SK-MEL-5 (cell line): ENCODE data around the gene VIPR2. TPM values are rescaled to one million over a fixed set of nuclear protein-coding genes. Genes with fewer than 3 reads are reported as not detected.
"Not testable (repeated sequence)": the region's sequence is repeated elsewhere in the genome, so short reads cannot be mapped to it uniquely, and the experiment has no call there.

Source experiments
- DNase-seq: peaks from one replicate; pipeline ENCODE4 v3.0.0-alpha.2; 2016; ENCODE audit warnings: low read depth, low spot score
- in situ Hi-C: cut with HindIII; loops from 2 replicates; pipeline ENCODE4 v1.10.0; 2016; ENCODE audit warnings: low sequenced_read_pairs, high pct_unique_total_duplicates, low pct_unique_long_range_greater_than_20kb
- total RNA-seq: library from RNA; depleted of rRNA; stranded (reverse); fragments of >200 nt; shearing (Covaris generic); gene quantifications from 2 replicates; pipeline ENCODE4 v1.2.3, GENCODE V29; 2014

Gene VIPR2
- total RNA-seq, 1 experiment from 2014 or later: not detected

- no peak for DNase-seq
- in situ Hi-C loops: no loop called here
Measured at GRCh38 chr7:159091480-159092475, 52.9 kb downstream of the VIPR2 start.

- in situ Hi-C loops: no loop called here
- no peak for DNase-seq
Measured at GRCh38 chr7:159091041-159091440, 53.6 kb downstream of the VIPR2 start.

- DNase-seq: no peak
- in situ Hi-C loops: no loop called here
Measured at GRCh38 chr7:159088016-159088865, 56.4 kb downstream of the VIPR2 start.

GRCh38 chr7:159086301-159086925 lies 58.3 kb downstream of the VIPR2 start:
- no peak for DNase-seq
- in situ Hi-C loops: no loop called here

- DNase-seq: no peak
- in situ Hi-C loops: no loop called here
Measured at GRCh38 chr7:159084069-159084801, 60.4 kb downstream of the VIPR2 start.

GRCh38 chr7:159083698-159084068 lies 61.0 kb downstream of the VIPR2 start:
- no peak for DNase-seq
- in situ Hi-C loops: no loop called here

GRCh38 chr7:159083001-159083697 lies 61.5 kb downstream of the VIPR2 start:
- in situ Hi-C loops: no loop called here

GRCh38 chr7:159082075-159082474 lies 62.6 kb downstream of the VIPR2 start:
- not testable (repeated sequence) for DNase-seq

More at GRCh38 chr7:159083001-159083697, 61.5 kb downstream of the VIPR2 start:
- no peak for DNase-seq

GRCh38 chr7:159078911-159079270 lies 65.8 kb downstream of the VIPR2 start:
- in situ Hi-C loops: no loop called here
- DNase-seq: no peak

More at GRCh38 chr7:159082075-159082474, 62.6 kb downstream of the VIPR2 start:
- in situ Hi-C loops: not testable (repeated sequence)

- no peak for DNase-seq
- in situ Hi-C loops: no loop called here
Measured at GRCh38 chr7:159078193-159078910, 66.3 kb downstream of the VIPR2 start.

- in situ Hi-C loops: no loop called here
Measured at GRCh38 chr7:159076333-159076732, 68.3 kb downstream of the VIPR2 start.

GRCh38 chr7:159075563-159076238 lies 69.0 kb downstream of the VIPR2 start:
- in situ Hi-C loops: no loop called here
- no peak for DNase-seq

More at GRCh38 chr7:159076333-159076732, 68.3 kb downstream of the VIPR2 start:
- DNase-seq: no peak

- no peak for DNase-seq
- in situ Hi-C loops: no loop called here
Measured at GRCh38 chr7:159071260-159071659, 73.4 kb downstream of the VIPR2 start.

GRCh38 chr7:159070431-159071148 lies 74.1 kb downstream of the VIPR2 start:
- no peak for DNase-seq
- in situ Hi-C loops: no loop called here

GRCh38 chr7:159068893-159069448 lies 75.7 kb downstream of the VIPR2 start:
- no peak for DNase-seq

More at GRCh38 chr7:159068893-159069448, 75.7 kb downstream of the VIPR2 start:
- in situ Hi-C loops: no loop called here
